Activated naive CD8-positive, alpha-beta T cell treated with anti-CD3 and anti-CD28 coated beads for 36 hours (primary cell): ENCODE results near the gene BTBD17. TPM values are rescaled to one million over a fixed set of nuclear protein-coding genes. Genes with fewer than 3 reads are reported as not detected.

ENCODE experiments used
- DNase-seq: peaks from one replicate; pipeline ENCODE4 v3.0.0; 2021
- H3K27ac Mint-ChIP-seq: one replicate; pipeline ENCODE4 v1.8.0; 2022; ENCODE audit warnings: mild to moderate bottlenecking, moderate library complexity, mixed read lengths
- H3K27me3 Mint-ChIP-seq: one replicate; pipeline ENCODE4 v1.8.0; 2022; ENCODE audit warnings: mild to moderate bottlenecking, mixed read lengths
- H3K36me3 Mint-ChIP-seq: one replicate; pipeline ENCODE4 v1.8.0; 2021; ENCODE audit warnings: mild to moderate bottlenecking, mixed read lengths
- H3K4me1 Mint-ChIP-seq: one replicate; pipeline ENCODE4 v1.8.0; 2021; ENCODE audit warnings: mixed read lengths
- H3K4me3 Mint-ChIP-seq: one replicate; pipeline ENCODE4 v1.8.0; 2022; ENCODE audit warnings: mild to moderate bottlenecking, moderate library complexity, mixed read lengths
- H3K9me3 Mint-ChIP-seq: one replicate; pipeline ENCODE4 v1.8.0; 2022; ENCODE audit warnings: mixed read lengths
- total RNA-seq, 2 experiments: library from RNA; stranded (reverse); gene quantifications; one replicate each; pipeline ENCODE4 v1.2.3, GENCODE V29; 2021

BTBD17 gene
- total RNA-seq, 2 experiments from 2014 or later: not detected

- no peak for DNase-seq
- Mint-ChIP-seq H3K27ac (no peak overlapping the region), H3K4me3 (no peak overlapping the region), H3K36me3 (no peaks in the 10 kb centered on the region), H3K27me3 (no peaks in the 10 kb centered on the region), H3K4me1 (no peaks in the 10 kb centered on the region), H3K9me3 (no peaks in the 10 kb centered on the region)
Measured at GRCh38 chr17:74339537-74340195, 22.0 kb downstream of the BTBD17 start.

- Mint-ChIP-seq H3K27ac (no peak overlapping the region), H3K4me1 (no peaks in the 10 kb centered on the region), H3K9me3 (no peaks in the 10 kb centered on the region), H3K27me3 (no peaks in the 10 kb centered on the region), H3K4me3 (no peak overlapping the region), H3K36me3 (no peaks in the 10 kb centered on the region)
- DNase-seq: no peak
Measured at GRCh38 chr17:74337834-74338500, 23.7 kb downstream of the BTBD17 start.

- no peak overlapping the region for H3K27ac Mint-ChIP-seq
- H3K4me3 Mint-ChIP-seq: no peak overlapping the region
- DNase-seq: no peak
- H3K36me3 Mint-ChIP-seq: no peaks in the 10 kb centered on the region
- H3K9me3 Mint-ChIP-seq: no peaks in the 10 kb centered on the region
- H3K4me1 Mint-ChIP-seq: no peaks in the 10 kb centered on the region
- no peaks in the 10 kb centered on the region for H3K27me3 Mint-ChIP-seq
Measured at GRCh38 chr17:74336307-74336706, 25.4 kb downstream of the BTBD17 start.

- no peaks in the 10 kb centered on the region for H3K9me3 Mint-ChIP-seq
- H3K27me3 Mint-ChIP-seq: no peaks in the 10 kb centered on the region
- H3K4me3 Mint-ChIP-seq: no peak overlapping the region
- H3K4me1 Mint-ChIP-seq: no peaks in the 10 kb centered on the region
- DNase-seq: no peak
- H3K36me3 Mint-ChIP-seq: no peaks in the 10 kb centered on the region
- no peak overlapping the region for H3K27ac Mint-ChIP-seq
Measured at GRCh38 chr17:74335529-74336062, 26.1 kb downstream of the BTBD17 start.

- no peak for DNase-seq
- H3K4me3 Mint-ChIP-seq: no peak overlapping the region
- H3K9me3 Mint-ChIP-seq: no peaks in the 10 kb centered on the region
- no peaks in the 10 kb centered on the region for H3K36me3 Mint-ChIP-seq
- H3K4me1 Mint-ChIP-seq: no peaks in the 10 kb centered on the region
- no peak overlapping the region for H3K27ac Mint-ChIP-seq
- peaks cover 1% of the 10 kb centered on the region for H3K27me3 Mint-ChIP-seq
Measured at GRCh38 chr17:74334393-74335039, 27.2 kb downstream of the BTBD17 start.

- H3K27ac Mint-ChIP-seq: no peak overlapping the region
- H3K9me3 Mint-ChIP-seq: no peaks in the 10 kb centered on the region
- no peak overlapping the region for H3K4me3 Mint-ChIP-seq
- H3K36me3 Mint-ChIP-seq: no peaks in the 10 kb centered on the region
- no peaks in the 10 kb centered on the region for H3K4me1 Mint-ChIP-seq
- DNase-seq: no peak
- peaks cover 10% of the 10 kb centered on the region for H3K27me3 Mint-ChIP-seq
Measured at GRCh38 chr17:74332763-74333283, 28.8 kb downstream of the BTBD17 start.

GRCh38 chr17:74332017-74332650 is 29.5 kb downstream of the BTBD17 start:
- Mint-ChIP-seq H3K9me3 (no peaks in the 10 kb centered on the region), H3K27ac (no peak overlapping the region), H3K4me3 (no peak overlapping the region), H3K4me1 (no peaks in the 10 kb centered on the region), H3K36me3 (no peaks in the 10 kb centered on the region), H3K27me3 (peaks cover 17% of the 10 kb centered on the region)
- DNase-seq: no peak

GRCh38 chr17:74330446-74330845 is 31.2 kb downstream of the BTBD17 start:
- Mint-ChIP-seq H3K27me3 (peaks cover 27% of the 10 kb centered on the region), H3K4me3 (no peak overlapping the region), H3K9me3 (no peaks in the 10 kb centered on the region), H3K36me3 (no peaks in the 10 kb centered on the region), H3K4me1 (no peaks in the 10 kb centered on the region), H3K27ac (no peak overlapping the region)
- DNase-seq: no peak

- Mint-ChIP-seq H3K36me3 (no peaks in the 10 kb centered on the region), H3K4me1 (no peaks in the 10 kb centered on the region), H3K4me3 (no peak overlapping the region), H3K27me3 (peaks cover 37% of the 10 kb centered on the region), H3K27ac (no peak overlapping the region), H3K9me3 (no peaks in the 10 kb centered on the region)
- DNase-seq: no peak
Measured at GRCh38 chr17:74329378-74329777, 32.3 kb downstream of the BTBD17 start.

GRCh38 chr17:74328487-74328886 is 33.2 kb downstream of the BTBD17 start:
- Mint-ChIP-seq H3K9me3 (no peaks in the 10 kb centered on the region), H3K36me3 (no peaks in the 10 kb centered on the region), H3K27ac (no peak overlapping the region), H3K4me3 (no peak overlapping the region), H3K4me1 (no peaks in the 10 kb centered on the region), H3K27me3 (peaks cover 42% of the 10 kb centered on the region)
- DNase-seq: no peak

- no peaks in the 10 kb centered on the region for H3K9me3 Mint-ChIP-seq
- no peak for DNase-seq
- H3K36me3 Mint-ChIP-seq: no peaks in the 10 kb centered on the region
- no peak overlapping the region for H3K27ac Mint-ChIP-seq
- H3K4me1 Mint-ChIP-seq: no peaks in the 10 kb centered on the region
- H3K4me3 Mint-ChIP-seq: no peak overlapping the region
- H3K27me3 Mint-ChIP-seq: peaks cover 46% of the 10 kb centered on the region
Measured at GRCh38 chr17:74326506-74326905, 35.2 kb downstream of the BTBD17 start.

GRCh38 chr17:74325743-74326379 is 35.8 kb downstream of the BTBD17 start, which contains the start of gene KIF19:
Gene KIF19 (plus strand): TSS chr17:74326226. CDS start chr17:74326350, 124 bp downstream.
- Mint-ChIP-seq H3K9me3 (no peaks in the 10 kb centered on the region), H3K36me3 (no peaks in the 10 kb centered on the region), H3K27ac (no peak within 1 kb of the TSS), H3K4me1 (no peaks in the 10 kb centered on the region), H3K4me3 (peak within 1 kb of the TSS; percentile 27), H3K27me3 (peaks cover 50% of the 10 kb centered on the region)
- peak; percentile 73 for DNase-seq

- Mint-ChIP-seq H3K27me3 (peaks cover 50% of the 10 kb centered on the region), H3K4me3 (peak overlapping the region; percentile 27), H3K4me1 (no peaks in the 10 kb centered on the region), H3K36me3 (no peaks in the 10 kb centered on the region), H3K9me3 (no peaks in the 10 kb centered on the region), H3K27ac (no peak overlapping the region)
- DNase-seq: no peak
Measured at GRCh38 chr17:74325376-74325742, 36.3 kb downstream of the BTBD17 start.

- no peaks in the 10 kb centered on the region for H3K4me1 Mint-ChIP-seq
- peaks cover 53% of the 10 kb centered on the region for H3K27me3 Mint-ChIP-seq
- no peaks in the 10 kb centered on the region for H3K9me3 Mint-ChIP-seq
- no peak for DNase-seq
- H3K4me3 Mint-ChIP-seq: no peak overlapping the region
- no peaks in the 10 kb centered on the region for H3K36me3 Mint-ChIP-seq
- H3K27ac Mint-ChIP-seq: no peak overlapping the region
Measured at GRCh38 chr17:74324521-74324920, 37.1 kb downstream of the BTBD17 start.
